RWPE2 (cell line): Measurements from ENCODE around the gene SGMS1.

Experiments used
- ATAC-seq: fragments of 200-7000 bp; cut with Tn5 transposase; 3 replicates; pipeline ENCODE4 v1.9.1; 2021; ENCODE audit warnings: low read depth
- DNase-seq: peaks from one replicate; pipeline ENCODE4 v3.0.0-alpha.2; 2020; ENCODE audit warnings: low spot score
- H3K27ac ChIP-seq: fragments of 450-650 bp; 2 replicates; pipeline ENCODE4 v1.5.1; 2017; ENCODE audit warnings: mild to moderate bottlenecking; ENCODE audit not compliant: poor library complexity, severe bottlenecking
- H3K27me3 ChIP-seq: fragments of 250-450 bp; sonication (Bioruptor Pico); 2 replicates; pipeline ENCODE4 v1.5.1; 2021; ENCODE audit warnings: mild to moderate bottlenecking, moderate library complexity; ENCODE audit not compliant: insufficient read depth, poor library complexity, severe bottlenecking
- H3K36me3 ChIP-seq: fragments of 250-450 bp; sonication (Bioruptor Pico); 2 replicates; pipeline ENCODE4 v1.5.1; 2020; ENCODE audit warnings: low read depth, mild to moderate bottlenecking, moderate library complexity
- H3K4me1 ChIP-seq: fragments of 250-450 bp; sonication (Bioruptor Pico); 2 replicates; pipeline ENCODE4 v1.5.1; 2021; ENCODE audit warnings: mild to moderate bottlenecking, moderate library complexity; ENCODE audit not compliant: insufficient read depth, poor library complexity, severe bottlenecking
- H3K4me3 ChIP-seq: fragments of 250-450 bp; sonication (Bioruptor Pico); 2 replicates; pipeline ENCODE4 v1.5.1; 2021; ENCODE audit warnings: mild to moderate bottlenecking, moderate library complexity; ENCODE audit not compliant: severe bottlenecking
- H3K9me3 ChIP-seq: fragments of 250-450 bp; sonication (Bioruptor Pico); 2 replicates; pipeline ENCODE4 v1.5.1; 2021; ENCODE audit warnings: mild to moderate bottlenecking, moderate library complexity; ENCODE audit not compliant: severe bottlenecking
- CTCF ChIP-seq: fragments of 450-650 bp; IDR thresholded peaks from one replicate; pipeline ENCODE4 v1.5.1; 2017; ENCODE audit warnings: mild to moderate bottlenecking, moderate library complexity; ENCODE audit not compliant: poor library complexity, severe bottlenecking

Gene SGMS1

GRCh38 chr10:50607356-50607925 lies 16.3 kb downstream of the SGMS1 start:
- H3K4me3 ChIP-seq, result no peak overlapping the region
- DNase-seq (no peak), ATAC-seq (no peak)
- no peak for TF ChIP-seq CTCF
- H3K27ac ChIP-seq, result no peak overlapping the region
- H3K4me1 ChIP-seq, result peaks cover 37% of the 10 kb centered on the region
- H3K9me3 ChIP-seq, result no peaks in the 10 kb centered on the region
- no peaks in the 10 kb centered on the region for H3K36me3 ChIP-seq
- no peaks in the 10 kb centered on the region for H3K27me3 ChIP-seq

- no peak for DNase-seq
- no peaks in the 10 kb centered on the region for H3K27me3 ChIP-seq
- H3K4me3 ChIP-seq, result no peak overlapping the region
- H3K9me3 ChIP-seq, result no peaks in the 10 kb centered on the region
- H3K36me3 ChIP-seq, result no peaks in the 10 kb centered on the region
- ATAC-seq, result no peak
- H3K4me1 ChIP-seq, result peaks cover 41% of the 10 kb centered on the region
- TF ChIP-seq CTCF, result no peak
- H3K27ac ChIP-seq, result peak overlapping the region; percentile 76
These were observed 17.8 kb downstream of the SGMS1 start for GRCh38 chr10:50605951-50606270.

GRCh38 chr10:50605269-50605950 lies 18.3 kb downstream of the SGMS1 start:
- H3K4me1 ChIP-seq, result peaks cover 46% of the 10 kb centered on the region
- peak; percentile 94 for ATAC-seq
- no peak for TF ChIP-seq CTCF
- H3K27me3 ChIP-seq, result no peaks in the 10 kb centered on the region
- no peak overlapping the region for H3K4me3 ChIP-seq
- H3K27ac ChIP-seq, result peak overlapping the region; percentile 76
- no peaks in the 10 kb centered on the region for H3K36me3 ChIP-seq
- DNase-seq, result peak; percentile 75
- H3K9me3 ChIP-seq, result no peaks in the 10 kb centered on the region

- Histone ChIP-seq H3K4me1 (peaks cover 53% of the 10 kb centered on the region), H3K4me3 (no peak overlapping the region), H3K36me3 (no peaks in the 10 kb centered on the region), H3K9me3 (no peaks in the 10 kb centered on the region), H3K27me3 (no peaks in the 10 kb centered on the region), H3K27ac (peak overlapping the region; percentile 76)
- ATAC-seq (0 out of 3 replicates have a peak, but pooled peaks have one; percentile 4), DNase-seq (no peak)
- no peak for TF ChIP-seq CTCF
These were observed 18.9 kb downstream of the SGMS1 start for GRCh38 chr10:50604809-50605208.

GRCh38 chr10:50604049-50604640 lies 19.6 kb downstream of the SGMS1 start:
- Histone ChIP-seq H3K27ac (peak overlapping the region; percentile 76), H3K9me3 (no peaks in the 10 kb centered on the region), H3K4me3 (no peak overlapping the region), H3K27me3 (no peaks in the 10 kb centered on the region), H3K4me1 (peaks cover 53% of the 10 kb centered on the region), H3K36me3 (no peaks in the 10 kb centered on the region)
- ATAC-seq (no peak), DNase-seq (no peak)
- no peak for TF ChIP-seq CTCF
